ENCODE results near the gene LTBP1. TPM values are rescaled to one million over a fixed set of nuclear protein-coding genes. Genes with fewer than 3 reads are reported as not detected.

LTBP1 gene
- total and polyA plus RNA-seq, 10 of the 15 experiments (the other 5 are each of a cell fraction or from before 2014, with no cell fraction given) = 0.01 to 0.28 (median 0.12) TPM; not detected in 2

GRCh38 chr2:32937602-32938448 is 8.9 kb upstream of the LTBP1 start:
- FAIRE-seq (no peak), DNase-seq (ENCODE audit: low read depth, low spot score) (no peak), ATAC-seq (no peak)
- no peak overlapping the region for H3K4me2 ChIP-seq (ENCODE audit: control insufficient read depth, insufficient read depth)
- WGBS (ENCODE audit: insufficient coverage, insufficient replicate concordance, low lambda C conversion rate, missing lambda C conversion rate) = 23% methylated on average over 13 of the region's 13 CpGs
- in situ Hi-C loops (cut with MboI) (no loop called here), intact Hi-C loops (cut with micrococcal nuclease; ENCODE audit: unreplicated experiment) (no loop called here)
- H3K79me2 ChIP-seq (ENCODE audit: control insufficient read depth, insufficient read depth, low read length) = no peaks in the 10 kb centered on the region
- H3K27me3 ChIP-seq (replicated peaks in 1 of 2; ENCODE audit: control insufficient read depth in 2 of 2, insufficient read depth in 2 of 2, low read length in 1 of 2) = no peaks in the 10 kb centered on the region; a peak in 1 of 4 replicates
- H4K20me1 ChIP-seq (ENCODE audit: control insufficient read depth, insufficient read depth) = no peaks in the 10 kb centered on the region
- no peaks in the 10 kb centered on the region for H3K36me3 ChIP-seq (ENCODE audit: control insufficient read depth in 2 of 2, insufficient read depth in 2 of 2, low read length in 1 of 2)
- TF ChIP-seq NR2C1 (IDR thresholded peaks at IDR 0.05) (no peak), MEF2A (IDR thresholded peaks at IDR 0.05; ENCODE audit: insufficient read depth, low read depth, low read length) (no peak), RELB (IDR thresholded peaks at IDR 0.05; ENCODE audit: low read depth) (no peak), ZZZ3 (IDR thresholded peaks at IDR 0.05; ENCODE audit: control insufficient read depth, insufficient read length, low read depth) (no peak), STAT1 (conservative IDR thresholded peaks at IDR 0.05) (no peak), HDAC6 (IDR thresholded peaks at IDR 0.05; ENCODE audit: unreplicated experiment) (no peak), HCFC1 (IDR thresholded peaks at IDR 0.05; ENCODE audit: low read length) (no peak), SIX5 (IDR thresholded peaks at IDR 0.05; ENCODE audit: low read depth, low read length, severe bottlenecking) (no peak), NRF1 (conservative IDR thresholded peaks at IDR 0.05; ENCODE audit: low read depth, low read length) (no peak), PRDM15 (CRISPR knock-in tag; IDR thresholded peaks at IDR 0.05) (no peak), CHD4 (IDR thresholded peaks at IDR 0.05) (no peak), USF1 (IDR thresholded peaks at IDR 0.05; ENCODE audit: borderline replicate concordance, extremely low read length, insufficient read depth, low read depth, low read length) (no peak), SUZ12 (IDR thresholded peaks at IDR 0.05; ENCODE audit: unreplicated experiment) (no peak), IKZF1 (conservative IDR thresholded peaks at IDR 0.05) (no peak)
- H3K9me3 ChIP-seq (replicated peaks; ENCODE audit: control insufficient read depth, insufficient read depth, low read length) = no peaks in the 10 kb centered on the region
- H3K9ac ChIP-seq (ENCODE audit: control insufficient read depth, insufficient read depth, low read length) = no peak overlapping the region
- no peak overlapping the region for H3K4me3 ChIP-seq
- no peaks in the 10 kb centered on the region for H3K4me1 ChIP-seq (ENCODE audit: control insufficient read depth, insufficient read depth, low read length)
- H2AFZ ChIP-seq (ENCODE audit: control insufficient read depth, low read depth, low read length) = no peak overlapping the region
- ChIA-PET RAD21 (ENCODE audit: unreplicated experiment) (no interaction called here), SMC1A (ENCODE audit: uncharacterized antibody, unreplicated experiment) (no interaction called here), CTCF (no interaction called here), POLR2A (no interaction called here)
- no peak overlapping the region for H3K27ac ChIP-seq (ENCODE audit: control insufficient read depth, insufficient read depth)
- no TSS peak for BruUV-seq (replicated peaks)

All from GM12878 (cell line).